ENCODE measurements around the gene GRN.
"Not testable (repeated sequence)": the region's sequence is repeated elsewhere in the genome, so short reads cannot be mapped to it uniquely, and the experiment has no call there.

Gene GRN

DNA sequence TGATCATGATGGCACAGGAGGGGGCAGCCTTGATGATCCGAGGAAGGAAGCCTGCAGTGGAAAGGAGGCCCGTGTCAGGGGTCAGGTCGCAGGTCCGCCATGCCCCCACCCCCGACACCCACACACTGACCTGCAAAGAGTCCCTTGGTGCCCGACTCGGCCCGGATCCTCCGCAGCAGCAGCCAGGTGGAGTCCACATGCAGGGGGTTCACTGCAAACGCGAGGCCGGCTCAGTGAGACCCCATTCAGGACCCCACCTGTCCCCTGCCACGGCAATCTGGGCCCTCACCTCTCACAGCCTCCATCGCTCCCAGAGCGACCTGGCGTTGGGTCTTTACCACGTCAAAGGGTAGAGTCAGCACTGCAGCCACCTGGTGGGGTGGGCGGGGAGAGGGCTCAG, 25.0 kb upstream of the GRN start:
- no peak for DNase-seq

DNA sequence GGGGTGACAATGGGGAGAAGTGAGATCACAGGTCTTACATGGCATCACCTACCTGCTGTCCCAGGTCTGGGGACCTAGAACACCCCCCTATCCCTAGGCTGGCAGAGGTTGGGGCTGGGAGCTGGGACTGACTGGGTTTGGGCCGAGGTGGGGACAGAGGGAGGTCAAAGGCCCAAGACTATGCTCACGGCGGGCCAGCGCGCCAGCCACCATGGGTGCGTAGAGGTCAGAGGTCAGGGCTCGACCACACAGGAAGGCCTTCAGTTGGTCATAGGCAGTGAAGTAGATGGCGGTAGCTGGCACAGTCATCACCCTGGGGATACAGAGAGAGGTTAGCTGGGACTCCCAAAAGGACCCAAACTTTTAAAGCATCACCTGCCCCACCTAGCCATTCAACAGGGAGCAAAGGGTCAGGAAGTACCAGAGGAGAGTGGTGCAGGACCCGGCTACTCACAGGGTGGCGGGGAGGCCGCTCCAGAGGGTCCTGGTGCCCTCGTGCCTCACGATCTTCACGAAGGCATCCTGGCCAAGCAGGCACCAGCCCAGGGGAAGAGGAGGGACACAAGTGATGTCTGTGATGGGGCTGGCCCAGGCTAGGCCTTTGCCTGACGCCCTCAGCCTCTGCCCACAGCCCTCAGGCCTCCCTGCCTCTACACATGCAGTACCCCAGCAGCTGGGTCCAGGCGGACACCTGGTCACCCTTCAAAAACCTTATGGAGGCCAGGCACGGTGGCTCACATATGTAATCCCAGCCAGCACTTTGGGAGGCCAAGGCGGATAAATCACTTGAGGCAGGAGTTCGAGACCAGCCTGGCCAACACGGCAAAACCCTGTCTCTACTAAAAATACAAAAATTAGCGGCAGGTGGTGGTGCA, 23.6 kb upstream of the GRN start:
- DNase-seq, result no peak

- DNase-seq, result no peak
Observed at GRCh38 chr17:44322236-44322895, 22.7 kb upstream of the GRN start.

DNA sequence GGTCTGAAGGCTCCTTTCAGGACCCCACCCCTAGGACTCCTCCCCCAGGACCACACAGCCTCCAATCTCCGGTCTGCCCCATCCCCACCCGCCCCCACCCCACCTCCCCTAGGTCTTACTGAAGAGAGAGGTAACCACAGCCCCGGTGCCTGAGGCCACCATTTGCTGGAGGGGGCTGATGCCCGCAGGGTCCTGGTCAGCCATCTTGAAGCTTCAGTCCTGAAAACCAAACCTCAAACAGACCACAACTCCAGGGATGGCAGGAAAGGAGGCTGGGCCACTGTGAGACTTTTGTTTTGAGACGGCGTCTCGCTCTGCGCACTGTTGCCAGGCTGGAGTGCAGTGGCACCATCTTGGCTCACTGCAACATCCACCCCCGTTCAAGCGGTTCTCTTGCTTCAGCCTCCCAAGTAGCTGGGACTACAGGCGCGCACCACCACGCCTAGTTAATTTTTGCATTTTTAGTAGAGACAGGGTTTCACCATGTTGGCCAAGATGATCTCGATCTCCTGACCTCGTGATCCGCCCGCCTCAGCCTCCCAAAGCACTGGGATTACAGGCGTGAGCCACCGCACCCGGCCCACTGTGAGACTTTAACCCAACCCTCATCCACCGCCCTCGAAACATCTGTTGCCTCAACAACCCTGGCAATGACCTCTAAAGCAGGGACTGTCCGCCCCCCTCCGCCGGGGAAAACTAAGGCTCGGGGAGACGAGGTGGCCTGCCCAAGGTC, 21.6 kb upstream of the GRN start:
- DNase-seq, result no peak

- DNase-seq, result no peak
Observed at GRCh38 chr17:44324092-44324570, 21.0 kb upstream of the GRN start.

- peak; percentile 93 for DNase-seq
Observed at GRCh38 chr17:44324571-44325275, 20.4 kb upstream of the GRN start, which contains the start of gene SLC25A39. TSS of gene SLC25A39 (minus strand) at chr17:44324823. CDS start at chr17:44323562, 1,261 bp downstream.

GRCh38 chr17:44326861-44327444, 18.1 kb upstream of the GRN start:
- DNase-seq, result peak; percentile 66

GRCh38 chr17:44327715-44328449, 17.2 kb upstream of the GRN start:
- DNase-seq, result no peak

GRCh38 chr17:44329516-44329915, 15.6 kb upstream of the GRN start:
- DNase-seq, result not testable (repeated sequence)

DNA sequence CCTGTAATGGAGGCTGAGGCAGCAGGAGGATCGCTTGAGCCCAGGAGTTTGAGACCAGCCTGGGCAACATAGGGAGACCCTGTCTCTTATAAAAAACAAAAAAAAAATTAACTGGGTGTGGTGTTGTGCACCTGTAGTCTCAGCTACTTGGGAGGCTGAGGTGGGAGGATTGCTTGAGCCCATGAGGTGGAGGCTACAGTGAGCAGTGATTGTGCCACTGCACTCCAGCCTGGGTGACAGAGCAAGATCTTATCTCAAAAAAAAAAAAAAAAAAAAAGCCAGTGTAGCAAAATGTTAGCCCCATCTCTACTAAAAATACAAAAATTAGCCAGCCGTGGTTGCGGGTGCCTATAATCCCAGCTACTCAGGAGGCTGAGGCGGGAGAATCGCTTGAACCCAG, 14.8 kb upstream of the GRN start:
- not testable (repeated sequence) for DNase-seq

GRCh38 chr17:44331249-44331760, 13.8 kb upstream of the GRN start:
- peak; percentile 65 for DNase-seq

GRCh38 chr17:44333371-44333770, 11.7 kb upstream of the GRN start:
- DNase-seq, result no peak

- no peak for DNase-seq
Observed at GRCh38 chr17:44334315-44334714, 10.8 kb upstream of the GRN start.

- no peak for DNase-seq
Observed at GRCh38 chr17:44334727-44335126, 10.4 kb upstream of the GRN start.

- no peak for DNase-seq
Observed at GRCh38 chr17:44335564-44335963, 9.5 kb upstream of the GRN start.

DNA sequence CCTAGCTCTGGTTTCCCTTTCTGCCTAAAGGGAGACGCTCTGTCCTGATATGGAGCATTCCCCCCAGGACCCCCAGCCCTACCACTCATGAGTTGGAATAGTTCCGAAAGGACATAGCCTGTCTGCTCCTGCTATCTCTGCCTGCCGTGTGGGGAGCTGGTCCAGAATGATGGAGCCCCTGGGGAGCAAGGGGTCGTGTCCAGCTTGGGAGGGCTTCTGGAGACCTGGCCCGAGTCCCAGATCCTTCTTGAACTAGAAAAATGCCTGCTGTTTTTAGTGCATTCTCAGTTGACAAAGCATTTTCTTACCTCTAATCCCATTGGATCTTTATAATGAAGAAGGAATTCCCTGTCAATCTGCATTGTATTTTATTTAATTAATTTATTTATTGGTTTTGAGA, 9.1 kb upstream of the GRN start:
- no peak for DNase-seq

DNA sequence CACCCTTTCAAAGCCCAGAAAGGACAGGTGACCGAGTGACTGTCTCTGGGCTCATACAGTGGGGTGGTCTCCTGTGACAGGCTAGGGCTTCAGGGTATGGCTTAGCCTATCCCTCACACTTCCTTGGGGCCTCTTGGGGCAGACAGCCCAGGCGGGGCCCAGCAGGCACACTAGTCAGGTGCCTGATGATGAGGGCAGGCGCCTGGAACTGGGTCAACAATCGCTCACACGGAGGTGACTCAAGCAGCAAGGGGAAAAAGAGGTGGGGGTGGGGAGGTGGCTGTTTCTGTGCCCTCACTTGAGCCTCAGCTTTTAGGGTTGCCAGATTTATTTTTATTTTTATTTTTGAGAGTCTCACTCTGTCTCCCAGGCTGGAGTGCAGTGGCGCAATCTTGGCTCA, 6.4 kb upstream of the GRN start:
- DNase-seq, result no peak

DNA sequence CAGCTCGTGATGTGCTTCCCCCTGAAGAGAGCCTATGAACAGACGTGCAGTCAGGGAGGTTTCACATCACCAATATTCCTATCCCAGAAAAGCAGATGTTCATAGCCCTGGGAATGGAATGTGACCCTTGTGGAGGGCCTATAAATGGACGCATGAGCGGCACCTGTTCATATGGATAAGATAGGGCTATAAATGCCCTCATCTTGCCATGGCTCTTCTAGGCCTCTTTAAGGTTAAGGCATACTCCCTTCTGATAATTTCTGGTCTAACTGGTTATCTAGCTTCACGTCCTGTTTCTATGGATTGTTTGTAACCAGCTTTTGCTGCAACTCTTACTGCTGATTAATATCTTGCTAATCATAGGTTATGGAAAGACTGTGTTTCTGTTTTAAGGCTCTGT, 4.5 kb upstream of the GRN start:
- DNase-seq, result not testable (repeated sequence)

DNA sequence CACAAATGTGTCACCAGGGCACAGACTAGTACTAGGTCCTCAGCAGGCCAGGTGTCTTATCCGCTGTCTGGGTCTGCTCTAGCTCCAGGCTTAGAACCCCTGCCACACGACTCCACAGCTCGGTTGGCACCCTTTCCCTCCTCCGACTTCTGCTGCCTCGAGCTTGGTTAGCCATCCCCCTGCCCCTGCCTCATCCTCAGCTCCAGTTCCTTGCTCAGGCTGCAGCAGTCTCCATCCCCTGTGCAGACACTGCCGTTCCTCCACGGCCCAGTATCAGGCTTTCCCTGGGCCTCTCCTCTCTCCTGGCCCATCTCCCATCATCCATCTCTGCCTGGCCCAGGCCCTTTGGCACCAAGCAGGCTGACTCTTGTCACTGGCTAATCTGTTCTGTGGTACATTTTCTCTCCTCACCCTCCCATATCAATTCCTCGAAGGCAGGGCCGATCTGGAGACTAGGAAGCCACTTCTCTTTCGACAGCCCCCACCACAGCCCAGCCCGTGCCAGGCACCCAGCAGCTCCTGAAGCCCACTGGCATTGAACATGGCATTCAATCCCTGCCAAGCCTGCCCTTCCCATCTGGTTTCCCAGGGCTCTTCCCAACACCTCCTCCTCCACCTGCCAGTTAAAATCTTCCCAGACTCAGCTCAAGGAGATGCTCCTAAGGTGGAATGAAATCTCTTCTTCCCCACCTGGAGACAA, 1.4 kb upstream of the GRN start:
- DNase-seq, result no peak

- DNase-seq, result no peak
Observed at GRCh38 chr17:44345454-44346026, 438 bp downstream of the GRN start.

Data from right kidney (tissue), 1 donor.